Measurements from ENCODE around the gene RMDN2.

RMDN2 gene

DNA sequence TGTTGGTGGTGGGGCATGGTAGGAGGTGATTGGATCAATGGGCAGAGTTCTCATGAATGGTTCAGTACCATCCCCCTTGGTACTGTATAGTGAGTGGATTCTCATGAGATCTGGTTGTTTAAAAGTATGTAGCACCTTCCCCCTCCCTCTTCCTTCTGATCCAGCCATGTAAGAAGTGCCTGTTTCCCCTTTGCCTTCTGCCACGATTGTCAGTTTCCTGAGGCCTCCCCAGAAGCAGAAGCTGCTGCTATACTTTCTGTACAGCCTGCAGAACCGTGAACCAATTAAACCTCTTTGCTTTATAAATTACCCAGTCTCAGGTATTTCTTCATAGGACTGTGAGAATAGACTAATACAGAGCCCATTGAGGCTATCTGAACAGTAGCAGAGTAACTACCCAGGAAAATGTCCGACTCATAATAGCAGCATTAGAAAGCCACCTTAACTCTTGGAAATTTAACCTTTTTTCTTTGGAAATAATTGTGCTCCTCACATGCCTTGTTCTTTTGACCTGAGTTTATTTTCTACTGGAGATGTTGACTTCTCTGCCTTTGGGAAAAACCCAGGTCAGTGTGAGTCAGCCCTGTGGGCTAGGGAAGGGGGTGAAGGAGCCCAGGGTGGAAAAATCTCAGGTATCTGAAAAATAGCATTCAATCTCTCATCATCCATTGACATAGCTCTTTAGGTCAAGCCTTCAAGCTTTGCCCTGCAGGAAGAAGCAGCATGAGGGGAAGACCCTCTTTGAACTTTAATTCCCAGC is 132.7 kb downstream of the RMDN2 start:
- DNase-seq: no peak

DNA sequence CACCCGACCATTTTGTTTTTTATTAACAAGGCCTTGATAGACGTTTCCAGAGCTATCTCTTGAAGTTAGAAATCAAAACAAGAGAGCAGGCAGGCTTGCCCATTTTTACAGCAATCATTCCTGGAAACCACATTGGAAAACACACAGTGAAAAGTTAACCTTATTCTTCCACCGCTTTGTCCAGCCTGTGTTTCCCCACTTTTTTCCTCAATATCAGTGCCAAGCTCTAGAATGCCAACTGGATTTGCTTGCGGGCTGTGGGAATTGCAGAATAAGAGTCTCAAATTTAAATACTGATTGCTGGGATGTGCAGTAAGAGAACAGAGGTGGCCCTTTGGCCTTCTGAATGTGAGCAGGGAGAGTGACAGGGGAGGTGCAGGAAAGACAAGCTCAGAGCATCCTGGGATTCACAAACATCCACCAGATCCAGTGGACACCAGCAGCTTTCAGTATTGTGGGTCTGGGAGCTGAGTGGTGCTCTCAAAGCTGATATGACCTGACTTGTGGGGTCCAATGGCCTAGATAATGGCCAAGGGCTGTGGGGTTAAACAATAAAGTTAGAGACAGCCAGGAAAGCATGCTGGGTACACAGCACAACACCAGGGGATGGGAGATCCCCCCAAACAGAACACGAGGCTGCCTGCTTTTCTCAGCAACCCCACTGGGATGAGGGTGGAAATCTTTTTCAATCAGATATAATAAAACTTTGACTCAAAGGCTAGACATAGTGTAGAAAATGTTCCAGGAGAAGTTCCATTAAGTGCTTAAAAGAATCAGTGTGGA is 135.3 kb downstream of the RMDN2 start:
- no peak for DNase-seq

DNA sequence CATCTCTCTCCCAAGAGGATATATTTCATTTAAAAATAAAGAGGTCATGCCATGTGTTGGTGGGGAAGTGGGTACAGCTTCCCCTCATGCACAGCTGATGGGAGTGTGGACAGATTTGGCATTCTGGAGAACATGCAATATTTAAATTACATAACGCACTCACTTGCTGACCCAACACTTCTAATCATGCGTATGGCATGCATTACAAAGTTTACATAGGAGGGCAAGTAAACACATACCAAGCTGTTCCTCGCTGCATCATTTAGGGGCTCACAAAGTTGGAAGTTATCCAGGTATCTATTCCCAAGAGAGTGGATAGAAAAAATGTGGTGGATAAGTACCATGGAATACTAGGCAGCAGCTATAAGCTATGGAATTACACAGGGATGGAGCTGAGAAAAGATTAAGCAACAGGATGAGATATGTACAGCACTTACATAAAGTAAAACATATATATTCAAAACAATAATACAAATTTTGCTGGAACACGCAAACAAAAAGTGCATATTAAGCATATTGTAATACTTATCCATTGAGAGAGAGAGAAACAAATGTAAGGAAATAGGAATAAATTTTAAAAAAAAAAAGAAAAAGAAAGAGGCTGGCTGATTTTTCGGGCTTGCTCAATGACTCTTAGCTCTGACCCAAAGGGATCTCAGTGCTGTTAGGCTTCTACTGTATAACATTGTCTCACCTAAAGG is 139.9 kb downstream of the RMDN2 start:
- DNase-seq: no peak

- no peak for DNase-seq
Observed at GRCh38 chr2:38065502-38066135, 140.5 kb downstream of the RMDN2 start.

DNA sequence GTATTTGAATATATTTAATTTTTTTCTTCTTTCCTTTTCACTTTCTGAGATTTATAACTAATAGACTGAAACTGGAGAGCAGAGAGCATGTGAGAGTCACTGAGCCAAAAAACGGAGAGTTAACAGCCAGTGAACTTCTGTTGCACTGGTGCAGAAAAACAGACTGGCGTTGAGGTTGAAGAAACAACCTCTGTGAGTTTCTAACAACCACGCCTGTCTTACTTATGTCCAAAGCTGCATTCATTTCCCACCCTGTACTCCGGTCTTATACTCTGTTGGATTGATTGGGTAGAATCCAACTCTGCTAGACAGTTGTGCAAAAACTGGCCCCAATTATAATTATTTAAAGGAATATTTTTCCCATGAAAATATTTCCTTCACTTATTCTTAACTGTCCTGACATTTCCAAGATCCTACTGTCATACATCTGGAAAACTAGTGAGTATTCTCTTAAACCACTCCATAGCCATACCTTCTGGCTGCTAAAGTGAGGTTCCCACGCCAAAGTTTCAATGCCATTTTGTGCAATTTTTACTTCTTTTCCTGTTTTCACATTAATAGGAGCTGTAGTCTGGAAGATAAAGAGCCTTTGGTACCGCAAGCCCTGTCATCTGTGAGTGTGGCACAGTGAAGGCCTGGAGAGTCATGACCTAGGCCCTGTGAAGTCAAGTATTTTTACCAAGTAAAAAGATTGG is 141.5 kb downstream of the RMDN2 start:
- DNase-seq: no peak

Measured in bone marrow (tissue), 2 donors.